HG02623 (cell line): ENCODE data around the gene ZNF83.
"Not testable (repeated sequence)": the region's sequence is repeated elsewhere in the genome, so short reads cannot be mapped to it uniquely, and the experiment has no call there.

ENCODE experiments used
- ATAC-seq: cut with Tn5 transposase; IDR thresholded peaks from one replicate; pipeline ENCODE4 v1.9.1; 2021; ENCODE audit warnings: moderate library complexity; ENCODE audit not compliant: unreplicated experiment

Gene ZNF83

DNA sequence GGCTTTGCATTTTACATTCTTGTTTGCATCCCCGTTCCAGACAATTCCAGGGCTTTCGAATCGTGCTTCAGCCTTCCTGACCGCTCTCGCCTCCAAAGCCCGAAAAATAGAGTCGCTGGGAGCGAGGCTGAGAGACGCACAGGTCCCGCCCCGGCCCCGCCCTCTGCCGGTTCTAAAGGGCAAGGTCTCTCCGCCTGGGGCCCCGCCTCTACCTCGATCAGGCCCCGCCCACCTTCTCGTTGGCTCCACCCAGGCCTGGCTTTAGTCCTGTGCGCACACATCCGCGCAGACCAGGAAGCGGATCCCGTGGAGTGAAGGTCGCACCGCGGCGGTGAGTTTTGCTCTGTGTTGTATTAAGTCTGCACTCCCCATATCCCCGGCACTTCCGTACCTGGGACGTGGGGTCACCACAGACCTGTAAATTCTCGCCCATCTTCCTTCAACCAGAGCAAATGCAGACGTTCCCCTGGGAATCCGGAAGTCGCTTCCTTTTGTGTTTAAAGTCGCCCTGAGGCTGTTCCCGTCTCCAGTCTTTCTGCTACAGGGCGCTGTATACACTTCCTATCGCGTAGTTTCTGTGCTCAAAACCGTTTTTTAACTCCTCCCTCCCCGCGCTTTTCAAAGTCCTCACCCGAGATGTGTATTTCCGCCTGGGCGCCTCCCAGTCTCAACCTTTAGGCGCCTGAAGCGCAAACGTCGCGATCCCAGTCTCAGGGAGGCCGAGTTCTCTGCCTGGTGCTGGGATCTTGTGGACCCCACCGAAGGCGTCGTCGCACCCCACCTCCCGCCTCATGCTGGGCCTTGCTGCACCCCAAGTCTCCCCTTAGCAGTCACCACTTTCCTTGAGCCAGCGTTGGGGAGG, 67.9 kb downstream of the ZNF83 start, which contains the start of gene ZNF701:
Gene ZNF701 (plus strand): TSS at position 288 of the 862 bp plus-strand sequence. CDS start 3,861 bp downstream, outside the sequence.
- ATAC-seq, result peak; percentile 76

DNA sequence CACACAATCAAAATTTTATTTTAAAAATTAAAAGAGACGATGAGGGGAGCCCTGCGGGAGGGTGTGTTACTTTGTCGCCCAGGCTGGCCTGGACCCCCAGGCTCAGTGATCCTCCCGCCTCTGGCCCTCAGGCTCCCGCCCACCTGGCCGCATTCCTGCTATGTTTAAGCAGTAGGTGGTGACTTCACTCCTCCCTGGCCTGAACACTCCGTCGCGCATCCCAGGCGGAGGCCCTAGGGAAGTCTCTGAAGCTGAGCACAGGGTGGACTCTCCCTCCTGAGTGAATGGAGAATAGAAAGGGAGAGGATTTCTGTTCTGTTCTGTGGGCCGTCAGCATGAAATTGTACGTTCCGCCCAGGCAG, 68.5 kb downstream of the ZNF83 start:
- ATAC-seq, result not testable (repeated sequence)

DNA sequence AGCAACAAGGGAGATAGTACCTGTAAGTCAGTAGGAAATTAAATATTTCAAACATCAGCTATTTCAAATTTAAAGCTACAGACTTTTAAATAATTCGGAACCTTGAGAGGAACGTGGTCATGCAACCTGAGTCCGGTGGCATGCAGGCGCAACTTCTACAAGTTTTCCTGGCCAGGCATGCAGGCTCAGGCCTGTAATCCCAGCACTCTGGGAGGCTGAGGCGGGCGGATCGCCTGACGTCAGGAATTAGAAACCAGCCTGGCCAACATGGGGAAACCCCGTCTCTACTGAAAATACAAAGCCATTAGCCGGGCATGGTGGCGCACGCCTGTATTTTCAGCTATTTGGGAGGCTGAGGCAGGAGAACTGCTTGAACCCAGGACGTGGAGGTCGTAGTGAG, 70.2 kb downstream of the ZNF83 start:
- no peak for ATAC-seq

DNA sequence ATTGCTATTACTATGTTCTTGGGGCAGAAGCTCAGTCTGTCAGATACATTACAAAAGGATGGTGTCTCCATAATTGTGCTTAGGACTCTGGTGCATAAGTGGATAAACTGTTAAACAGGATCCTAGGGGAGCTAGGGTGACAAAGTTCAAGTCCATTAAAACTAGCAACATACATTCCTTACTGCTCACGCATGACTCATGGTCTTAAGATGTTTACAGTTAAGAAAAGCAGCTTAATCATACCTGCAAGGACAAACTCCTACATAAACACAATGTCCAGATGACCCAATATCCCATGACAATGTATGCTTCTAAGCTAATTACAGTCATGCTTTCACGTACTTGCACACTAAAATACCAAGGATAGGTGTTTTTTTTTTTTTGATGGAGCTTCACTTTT, 71.6 kb downstream of the ZNF83 start:
- ATAC-seq, result no peak

DNA sequence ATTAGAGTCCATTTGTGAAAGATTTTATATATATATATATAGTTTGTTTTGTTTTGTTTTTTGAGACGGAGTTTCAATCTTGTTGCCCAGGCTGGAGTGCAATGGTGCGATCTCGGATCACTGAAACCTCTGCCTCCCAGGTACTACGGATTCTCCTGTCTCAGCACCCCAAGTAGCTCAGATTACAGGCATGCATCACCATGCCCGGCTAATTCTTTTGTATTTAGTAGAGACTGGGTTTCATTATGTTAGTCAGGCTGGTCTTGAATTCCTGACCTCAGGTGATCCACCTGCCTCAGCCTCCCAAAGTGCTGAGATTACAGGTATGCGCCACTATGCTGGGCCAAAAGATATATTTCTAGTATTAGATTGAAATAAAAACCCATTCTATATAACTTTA, 72.0 kb downstream of the ZNF83 start:
- ATAC-seq, result no peak
